Measurements from ENCODE around the gene NEK6. TPM values are rescaled to one million over a fixed set of nuclear protein-coding genes. Genes with fewer than 3 reads are reported as not detected.
A peak's percentile ranks its signal among the peaks of the same experiment; 100 is the strongest.

NEK6 gene
- total and polyA plus RNA-seq, 3 experiments from 2014 or later: 9.5 to 66.0 (median 63.0) TPM

GRCh38 chr9:124330011-124330697, 72.4 kb downstream of the NEK6 start:
- Mint-ChIP-seq H3K9me3 (no peaks in the 10 kb centered on the region), H3K4me1 (no peaks in the 10 kb centered on the region), H3K27ac (no peak overlapping the region), H3K27me3 (no peaks in the 10 kb centered on the region), H3K36me3 (peaks cover 0 to 33% (median 2%) of the 10 kb centered on the region in 3 donors), H3K4me3 (no peak overlapping the region)
- Histone ChIP-seq H3K4me1 (ENCODE audit: insufficient read depth, low read length) (no peaks in the 10 kb centered on the region), H3K27me3 (ENCODE audit: insufficient read depth, low read length, poor library complexity, severe bottlenecking) (no peaks in the 10 kb centered on the region), H3K36me3 (ENCODE audit: insufficient read depth, low read length) (no peaks in the 10 kb centered on the region), H3K27ac (ENCODE audit: low read depth, low read length) (no peak overlapping the region), H3K4me3 (ENCODE audit: low read length) (no peak overlapping the region), H3K9me3 (ENCODE audit: low read length) (no peaks in the 10 kb centered on the region)
- ChIA-PET CTCF (no interaction called here), POLR2A (no interaction called here)
- DNase-seq: no peak

DNA sequence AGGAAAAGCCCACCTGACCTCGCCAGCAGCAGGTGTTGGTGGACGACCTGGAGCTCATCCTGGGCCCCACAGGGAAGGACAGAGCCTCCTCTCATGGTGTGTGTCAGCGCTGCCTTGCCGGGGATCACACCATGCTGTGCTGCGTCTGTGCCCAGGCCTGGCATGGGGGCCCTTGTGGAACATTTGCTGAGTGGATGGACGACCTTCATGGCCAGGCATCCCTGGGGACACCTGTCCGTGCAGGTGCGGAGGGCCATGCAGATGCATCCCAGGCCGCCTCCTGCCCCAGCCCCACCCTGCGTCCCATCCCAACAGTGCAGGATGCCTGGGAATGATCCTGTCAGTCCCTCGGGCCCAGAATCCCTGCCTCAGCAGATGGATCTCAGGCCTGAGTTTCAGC, 73.8 kb downstream of the NEK6 start:
- DNase-seq: no peak
- no peak overlapping the region for H3K4me3 Mint-ChIP-seq
- no peaks in the 10 kb centered on the region for H3K27me3 Mint-ChIP-seq
- CTCF ChIA-PET: interaction anchor here (1.4 kb wide), 1 partner anchor 205 kb away, joined by 3 read pairs; no protein-coding TSS in a partner anchor
- H3K36me3 ChIP-seq (ENCODE audit: insufficient read depth, low read length): no peaks in the 10 kb centered on the region
- H3K27ac ChIP-seq (ENCODE audit: low read depth, low read length): no peak overlapping the region
- POLR2A ChIA-PET: no interaction called here
- H3K4me1 ChIP-seq (ENCODE audit: insufficient read depth, low read length): no peaks in the 10 kb centered on the region
- peaks cover 4 to 39% (median 8%) of the 10 kb centered on the region in 3 donors for H3K36me3 Mint-ChIP-seq
- no peak overlapping the region for H3K4me3 ChIP-seq (ENCODE audit: low read length)
- H3K9me3 Mint-ChIP-seq: peaks cover 0 to 2% (median 0%) of the 10 kb centered on the region in 5 donors
- H3K27me3 ChIP-seq (ENCODE audit: insufficient read depth, low read length, poor library complexity, severe bottlenecking): no peaks in the 10 kb centered on the region
- no peaks in the 10 kb centered on the region for H3K9me3 ChIP-seq (ENCODE audit: low read length)
- no peaks in the 10 kb centered on the region for H3K4me1 Mint-ChIP-seq
- H3K27ac Mint-ChIP-seq: peak overlapping the region in 1 of 8 donors; percentile 23

- H3K4me1 Mint-ChIP-seq: no peaks in the 10 kb centered on the region
- H3K27me3 Mint-ChIP-seq: no peaks in the 10 kb centered on the region
- DNase-seq: no peak
- Histone ChIP-seq H3K4me3 (ENCODE audit: low read length) (no peak overlapping the region), H3K36me3 (ENCODE audit: insufficient read depth, low read length) (no peaks in the 10 kb centered on the region), H3K27ac (ENCODE audit: low read depth, low read length) (no peak overlapping the region), H3K9me3 (ENCODE audit: low read length) (no peaks in the 10 kb centered on the region), H3K27me3 (ENCODE audit: insufficient read depth, low read length, poor library complexity, severe bottlenecking) (no peaks in the 10 kb centered on the region), H3K4me1 (ENCODE audit: insufficient read depth, low read length) (no peaks in the 10 kb centered on the region)
- peak overlapping the region in 1 of 7 donors; percentile 54 for H3K4me3 Mint-ChIP-seq
- H3K27ac Mint-ChIP-seq: peak overlapping the region in 1 of 8 donors; percentile 40
- peaks cover 11 to 37% (median 12%) of the 10 kb centered on the region in 3 donors for H3K36me3 Mint-ChIP-seq
- POLR2A ChIA-PET: no interaction called here
- CTCF ChIA-PET: interaction anchor here (1.2 to 1.4 kb wide), 2 partner anchors 8 to 206 kb away, joined by 3 read pairs; no protein-coding TSS in a partner anchor
- H3K9me3 Mint-ChIP-seq: peaks cover 0 to 2% (median 0%) of the 10 kb centered on the region in 5 donors
Observed at GRCh38 chr9:124332361-124333202, 74.8 kb downstream of the NEK6 start.

- POLR2A ChIA-PET: no interaction called here
- Mint-ChIP-seq H3K4me1 (no peaks in the 10 kb centered on the region), H3K9me3 (peaks cover 0 to 2% (median 0%) of the 10 kb centered on the region in 5 donors), H3K4me3 (no peak overlapping the region), H3K27ac (no peak overlapping the region), H3K36me3 (peaks cover 15 to 37% (median 17%) of the 10 kb centered on the region in 3 donors), H3K27me3 (no peaks in the 10 kb centered on the region)
- Histone ChIP-seq H3K27ac (ENCODE audit: low read depth, low read length) (no peak overlapping the region), H3K36me3 (ENCODE audit: insufficient read depth, low read length) (no peaks in the 10 kb centered on the region), H3K4me3 (ENCODE audit: low read length) (no peak overlapping the region), H3K9me3 (ENCODE audit: low read length) (no peaks in the 10 kb centered on the region), H3K4me1 (ENCODE audit: insufficient read depth, low read length) (no peaks in the 10 kb centered on the region), H3K27me3 (ENCODE audit: insufficient read depth, low read length, poor library complexity, severe bottlenecking) (no peaks in the 10 kb centered on the region)
- CTCF ChIA-PET: interaction anchor here (1.2 to 1.4 kb wide), 2 partner anchors 9 to 206 kb away, joined by 3 read pairs; no protein-coding TSS in a partner anchor
- DNase-seq: no peak
Observed at GRCh38 chr9:124333203-124333579, 75.4 kb downstream of the NEK6 start.

DNA sequence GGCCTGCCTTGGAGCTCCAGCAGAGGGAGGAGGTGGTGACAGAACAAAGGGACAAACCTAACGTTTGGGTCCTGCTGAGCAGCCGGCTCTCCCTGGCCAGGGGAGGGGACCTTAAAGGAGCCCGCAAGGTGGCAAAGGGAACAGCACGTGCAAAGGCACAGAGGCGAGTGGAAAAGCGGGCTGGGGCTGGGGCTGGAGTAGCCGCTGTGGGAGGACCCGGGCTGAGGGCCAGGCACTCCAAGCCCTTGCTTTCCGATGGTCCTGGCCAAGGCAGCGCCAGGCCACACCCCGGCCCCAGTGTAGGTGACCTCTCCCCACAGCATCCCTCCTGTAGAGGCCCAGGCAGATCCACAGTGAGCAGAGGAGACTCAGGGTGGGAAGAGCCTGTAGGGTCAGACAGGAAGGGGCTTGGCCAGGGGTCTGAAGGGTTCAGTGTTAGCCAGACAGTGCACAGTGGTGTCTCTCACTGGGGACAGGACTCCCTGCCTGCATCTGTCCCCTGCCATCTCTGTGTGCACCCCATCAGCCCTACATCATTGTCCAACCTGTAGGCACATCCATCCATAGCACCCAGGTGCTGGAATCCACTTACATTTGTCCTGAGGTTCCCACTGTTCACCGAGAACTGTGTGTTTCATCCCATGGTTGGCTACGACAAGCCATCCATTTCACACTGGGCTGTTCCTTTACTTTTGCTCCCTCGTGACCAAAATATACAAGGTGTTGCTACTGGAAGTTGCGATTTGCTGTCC, 77.0 kb downstream of the NEK6 start:
- Histone ChIP-seq H3K27me3 (ENCODE audit: insufficient read depth, low read length, poor library complexity, severe bottlenecking) (no peaks in the 10 kb centered on the region), H3K4me3 (ENCODE audit: low read length) (no peak overlapping the region), H3K9me3 (ENCODE audit: low read length) (no peaks in the 10 kb centered on the region), H3K27ac (ENCODE audit: low read depth, low read length) (no peak overlapping the region), H3K36me3 (ENCODE audit: insufficient read depth, low read length) (no peaks in the 10 kb centered on the region), H3K4me1 (ENCODE audit: insufficient read depth, low read length) (no peaks in the 10 kb centered on the region)
- CTCF ChIA-PET: no interaction called here
- POLR2A ChIA-PET: no interaction called here
- H3K4me1 Mint-ChIP-seq: no peaks in the 10 kb centered on the region
- no peak overlapping the region for H3K4me3 Mint-ChIP-seq
- DNase-seq: no peak
- H3K9me3 Mint-ChIP-seq: peaks cover 0 to 2% (median 0%) of the 10 kb centered on the region in 5 donors
- H3K36me3 Mint-ChIP-seq: peaks cover 18 to 34% (median 21%) of the 10 kb centered on the region in 3 donors
- peak overlapping the region in 1 of 8 donors; percentile 57 for H3K27ac Mint-ChIP-seq
- H3K27me3 Mint-ChIP-seq: peaks cover 0 to 2% of the 10 kb centered on the region in 2 donors

DNA sequence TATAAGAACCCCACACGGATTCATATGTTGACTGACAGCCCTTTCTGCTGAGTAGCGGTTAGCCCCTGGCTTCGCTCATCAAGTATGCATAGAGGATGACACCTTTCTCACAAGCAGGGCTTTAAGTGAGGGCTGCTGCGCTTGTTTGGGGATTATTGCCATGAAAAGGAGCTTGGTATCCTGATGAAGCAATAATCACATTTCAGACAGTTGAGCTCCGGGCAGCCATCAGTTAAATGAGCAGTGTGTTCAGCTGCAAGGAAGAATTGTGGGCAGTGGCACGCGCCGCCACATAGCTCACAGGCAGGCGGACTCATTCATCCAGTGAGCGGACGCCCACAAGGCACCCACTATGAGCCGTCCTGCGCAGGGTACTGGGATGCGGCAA, 77.6 kb downstream of the NEK6 start:
- H3K27me3 ChIP-seq (ENCODE audit: insufficient read depth, low read length, poor library complexity, severe bottlenecking): no peaks in the 10 kb centered on the region
- H3K9me3 ChIP-seq (ENCODE audit: low read length): no peaks in the 10 kb centered on the region
- Mint-ChIP-seq H3K4me3 (no peak overlapping the region), H3K27me3 (peaks cover 0 to 2% of the 10 kb centered on the region in 2 donors), H3K27ac (peak overlapping the region in 1 of 8 donors; percentile 57), H3K9me3 (peaks cover 0 to 2% (median 0%) of the 10 kb centered on the region in 5 donors), H3K4me1 (no peaks in the 10 kb centered on the region), H3K36me3 (peaks cover 18 to 33% (median 21%) of the 10 kb centered on the region in 3 donors)
- no peak overlapping the region for H3K4me3 ChIP-seq (ENCODE audit: low read length)
- DNase-seq: no peak
- ChIA-PET POLR2A (no interaction called here), CTCF (no interaction called here)
- H3K27ac ChIP-seq (ENCODE audit: low read depth, low read length): no peak overlapping the region
- no peaks in the 10 kb centered on the region for H3K36me3 ChIP-seq (ENCODE audit: insufficient read depth, low read length)
- H3K4me1 ChIP-seq (ENCODE audit: insufficient read depth, low read length): no peaks in the 10 kb centered on the region

DNA sequence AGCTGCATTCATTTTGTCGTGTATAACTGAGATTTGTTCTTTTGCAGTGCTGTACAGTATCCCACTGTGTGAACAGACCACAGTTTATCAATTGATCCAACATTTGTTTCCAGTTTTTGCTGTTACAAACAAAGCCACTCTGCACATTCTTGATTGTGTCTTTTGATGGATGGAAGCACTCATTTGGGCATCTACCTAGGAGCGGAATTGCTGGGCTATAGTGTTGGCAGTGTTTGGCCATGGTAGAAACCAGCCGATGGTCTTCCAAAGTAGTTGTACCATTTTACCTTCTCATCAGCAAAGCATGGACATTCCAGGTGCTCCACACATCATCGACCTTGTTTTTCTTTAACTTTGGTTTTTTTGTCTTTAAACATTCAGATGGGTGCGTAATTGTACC, 79.8 kb downstream of the NEK6 start:
- Mint-ChIP-seq H3K9me3 (peaks cover 0 to 2% (median 0%) of the 10 kb centered on the region in 5 donors), H3K4me3 (no peak overlapping the region), H3K27ac (peak overlapping the region in 1 of 8 donors; percentile 44), H3K36me3 (peaks cover 18 to 30% (median 21%) of the 10 kb centered on the region in 3 donors), H3K27me3 (peaks cover 0 to 2% of the 10 kb centered on the region in 2 donors), H3K4me1 (no peaks in the 10 kb centered on the region)
- H3K4me3 ChIP-seq (ENCODE audit: low read length): no peak overlapping the region
- H3K36me3 ChIP-seq (ENCODE audit: insufficient read depth, low read length): no peaks in the 10 kb centered on the region
- no peak overlapping the region for H3K27ac ChIP-seq (ENCODE audit: low read depth, low read length)
- no peaks in the 10 kb centered on the region for H3K4me1 ChIP-seq (ENCODE audit: insufficient read depth, low read length)
- no peaks in the 10 kb centered on the region for H3K27me3 ChIP-seq (ENCODE audit: insufficient read depth, low read length, poor library complexity, severe bottlenecking)
- no peaks in the 10 kb centered on the region for H3K9me3 ChIP-seq (ENCODE audit: low read length)
- no peak for DNase-seq
- ChIA-PET POLR2A (no interaction called here), CTCF (no interaction called here)
